Stimulated activated CD8-positive, alpha-beta memory T cell treated with anti-CD3 and anti-CD28 coated beads, Interleukin-4, amount 100 ng/mL, for 24 hours (primary cell): ENCODE measurements around the gene HSP90AB1.

Experiments
- DNase-seq: peaks from one replicate; pipeline ENCODE4 v3.0.0-alpha.2; 2020; ENCODE audit warnings: low read depth

Gene HSP90AB1

DNA sequence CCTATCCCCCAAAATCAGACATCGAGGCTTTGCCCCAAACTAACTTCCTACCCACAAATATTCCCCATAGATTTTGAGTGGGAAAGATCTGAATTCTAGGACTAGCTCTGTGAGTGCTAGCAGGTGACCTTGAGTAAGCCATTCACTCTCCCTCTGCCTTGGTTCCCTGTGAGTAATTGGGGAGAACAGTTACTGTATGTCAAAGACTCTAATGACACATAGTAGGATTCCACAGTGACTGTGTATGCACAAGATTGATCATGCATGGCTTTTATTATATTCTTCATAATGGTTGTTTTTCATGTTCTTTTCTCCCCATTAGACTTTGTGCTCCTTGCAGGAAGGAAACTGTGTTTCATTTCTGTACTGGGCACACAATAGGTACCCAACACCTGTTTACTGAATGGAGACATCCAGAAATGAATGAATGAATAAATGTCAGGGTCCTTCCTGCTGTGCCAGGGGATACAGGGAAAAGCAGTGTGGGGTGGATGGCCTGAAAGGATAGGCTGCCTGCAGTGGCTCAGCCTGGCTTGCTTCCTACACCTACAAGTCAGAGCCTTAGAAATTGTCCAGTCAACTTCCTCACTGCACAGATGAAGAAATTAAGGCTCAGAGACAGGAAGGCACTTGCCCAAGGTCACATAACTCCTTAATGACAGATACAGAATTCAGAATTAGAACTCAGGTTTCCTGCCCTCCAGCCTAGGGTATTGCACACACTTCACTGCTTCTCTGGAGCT, 22.4 kb downstream of the HSP90AB1 start:
- no peak for DNase-seq

DNA sequence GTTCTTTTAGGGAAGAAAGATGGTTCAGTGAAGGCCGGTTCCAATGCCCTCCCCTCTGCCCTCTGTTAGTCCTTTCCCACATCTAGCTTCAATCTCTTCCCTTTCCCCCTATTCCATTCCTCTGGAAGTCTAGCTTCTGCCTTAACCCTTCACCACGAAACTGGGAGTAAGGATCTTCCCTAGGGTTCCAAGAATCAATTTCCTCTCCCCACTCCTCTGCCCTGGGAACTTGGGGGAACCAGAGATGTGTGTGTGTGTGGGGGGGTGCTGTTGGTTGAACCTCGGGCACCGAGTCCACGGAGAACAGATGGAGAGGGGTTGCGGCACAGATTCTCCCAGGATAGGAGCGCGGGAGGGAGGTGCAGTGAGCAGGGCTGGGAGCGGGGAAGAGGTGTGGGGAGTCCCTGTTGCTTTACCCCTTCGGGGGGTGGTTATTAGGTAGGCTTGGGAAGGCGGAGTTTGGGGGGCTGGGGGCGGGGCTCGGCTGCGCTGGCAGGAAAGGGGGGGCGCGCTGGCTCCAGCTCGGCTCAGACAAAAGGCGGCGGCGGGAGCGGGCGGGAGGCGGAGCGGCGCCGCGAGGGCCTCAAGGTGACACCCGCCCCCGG, 23.1 kb downstream of the HSP90AB1 start, which contains the start of gene TMEM151B:
Gene TMEM151B, plus strand, starts transcription at position 530 of the 605 bp plus-strand sequence. CDS start 293 bp downstream, outside the sequence.
- DNase-seq: no peak

- no peak for DNase-seq
Observed at GRCh38 chr6:44270526-44271405, 23.9 kb downstream of the HSP90AB1 start.

GRCh38 chr6:44271406-44271723, 24.5 kb downstream of the HSP90AB1 start:
- DNase-seq: no peak

GRCh38 chr6:44271914-44272313, 25.0 kb downstream of the HSP90AB1 start:
- DNase-seq: no peak

DNA sequence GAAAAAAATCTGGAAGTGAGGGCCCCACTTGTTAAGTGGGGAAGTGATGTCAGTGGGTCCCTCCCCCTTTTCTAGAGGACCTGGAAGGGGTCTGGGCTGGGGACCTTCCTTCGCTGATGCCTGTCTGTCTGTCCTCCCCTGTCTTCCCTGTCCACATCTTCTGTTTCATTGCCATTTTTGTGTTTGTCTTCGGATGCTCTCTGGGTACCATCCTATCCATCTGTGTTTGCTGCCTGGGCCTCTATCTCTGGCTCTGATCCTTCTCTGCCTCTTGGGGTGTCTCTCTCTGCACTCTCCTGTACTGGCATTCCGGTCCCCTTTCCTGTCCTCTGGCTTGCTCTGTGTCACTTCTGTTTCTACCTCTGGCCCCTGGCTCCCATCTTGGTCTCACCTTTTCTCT, 25.6 kb downstream of the HSP90AB1 start:
- no peak for DNase-seq

- no peak for DNase-seq
Observed at GRCh38 chr6:44272999-44273566, 26.2 kb downstream of the HSP90AB1 start.

- no peak for DNase-seq
Observed at GRCh38 chr6:44273617-44274016, 26.7 kb downstream of the HSP90AB1 start.

DNA sequence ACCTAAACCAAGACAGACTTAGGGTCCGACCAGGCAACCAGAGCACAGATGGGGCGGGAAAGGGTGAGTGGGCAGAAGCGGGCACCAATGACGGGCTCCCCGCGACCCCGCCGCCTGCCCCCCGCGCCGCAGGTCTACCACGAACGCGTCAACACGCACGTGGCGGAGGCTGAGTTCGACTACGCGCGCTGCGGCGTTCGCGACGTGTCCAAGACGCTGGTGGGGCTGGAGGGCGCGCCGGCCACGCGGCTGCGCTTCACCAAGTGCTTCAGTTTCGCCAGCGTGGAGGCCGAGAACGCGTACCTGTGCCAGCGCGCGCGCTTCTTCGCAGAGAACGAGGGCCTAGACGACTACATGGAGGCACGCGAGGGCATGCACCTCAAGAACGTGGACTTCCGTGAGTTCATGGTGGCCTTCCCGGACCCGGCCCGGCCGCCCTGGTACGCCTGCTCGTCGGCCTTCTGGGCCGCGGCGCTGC, 28.4 kb downstream of the HSP90AB1 start:
- no peak for DNase-seq

DNA sequence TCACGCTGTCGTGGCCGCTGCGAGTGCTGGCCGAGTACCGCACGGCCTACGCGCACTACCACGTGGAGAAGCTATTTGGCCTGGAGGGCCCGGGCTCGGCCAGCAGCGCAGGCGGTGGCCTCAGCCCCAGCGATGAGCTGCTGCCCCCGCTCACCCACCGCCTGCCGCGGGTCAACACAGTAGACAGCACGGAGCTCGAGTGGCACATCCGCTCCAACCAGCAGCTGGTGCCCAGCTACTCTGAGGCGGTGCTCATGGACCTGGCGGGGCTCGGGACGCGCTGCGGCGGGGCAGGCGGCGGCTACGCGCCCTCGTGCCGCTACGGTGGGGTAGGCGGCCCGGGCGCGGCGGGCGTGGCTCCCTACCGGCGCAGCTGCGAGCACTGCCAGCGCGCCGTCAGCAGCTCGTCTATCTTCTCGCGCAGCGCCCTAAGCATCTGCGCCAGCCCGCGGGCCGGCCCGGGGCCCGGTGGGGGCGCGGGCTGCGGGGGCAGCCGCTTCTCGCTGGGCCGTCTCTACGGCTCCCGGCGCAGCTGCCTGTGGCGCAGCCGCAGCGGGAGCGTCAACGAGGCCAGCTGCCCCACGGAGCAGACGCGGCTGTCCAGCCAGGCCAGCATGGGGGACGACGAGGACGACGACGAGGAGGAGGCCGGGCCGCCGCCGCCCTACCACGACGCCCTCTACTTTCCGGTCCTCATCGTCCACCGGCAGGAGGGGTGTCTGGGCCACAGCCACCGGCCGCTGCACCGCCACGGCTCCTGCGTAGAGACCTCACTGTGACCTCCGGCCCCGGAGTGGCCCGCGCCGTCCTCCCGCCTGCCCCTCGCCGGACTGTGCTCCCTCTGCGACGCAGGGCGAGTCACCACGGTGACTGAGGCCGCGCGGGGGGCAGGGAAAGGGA, 29.1 kb downstream of the HSP90AB1 start:
- DNase-seq: no peak

GRCh38 chr6:44276667-44277640, 30.1 kb downstream of the HSP90AB1 start:
- DNase-seq: no peak

DNA sequence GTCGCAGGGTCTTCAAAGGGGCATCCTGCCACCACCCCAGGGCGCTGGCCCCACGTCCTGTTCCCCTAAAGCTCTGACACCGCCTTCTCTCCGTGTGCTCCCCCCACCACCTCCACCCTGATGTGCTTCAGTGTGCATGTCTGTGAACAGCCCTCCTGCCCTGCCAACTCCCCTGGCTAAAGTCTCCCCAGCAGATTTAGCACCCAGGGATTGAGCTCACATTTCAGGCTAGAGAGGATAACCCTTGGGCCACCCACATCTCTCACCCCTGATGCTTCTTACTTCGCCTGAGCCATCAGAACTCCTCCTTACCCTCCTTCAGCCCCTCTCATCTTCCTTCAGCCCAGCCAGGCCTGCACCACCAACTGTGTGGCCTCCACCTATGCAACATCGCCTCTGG, 30.9 kb downstream of the HSP90AB1 start:
- DNase-seq: no peak

DNA sequence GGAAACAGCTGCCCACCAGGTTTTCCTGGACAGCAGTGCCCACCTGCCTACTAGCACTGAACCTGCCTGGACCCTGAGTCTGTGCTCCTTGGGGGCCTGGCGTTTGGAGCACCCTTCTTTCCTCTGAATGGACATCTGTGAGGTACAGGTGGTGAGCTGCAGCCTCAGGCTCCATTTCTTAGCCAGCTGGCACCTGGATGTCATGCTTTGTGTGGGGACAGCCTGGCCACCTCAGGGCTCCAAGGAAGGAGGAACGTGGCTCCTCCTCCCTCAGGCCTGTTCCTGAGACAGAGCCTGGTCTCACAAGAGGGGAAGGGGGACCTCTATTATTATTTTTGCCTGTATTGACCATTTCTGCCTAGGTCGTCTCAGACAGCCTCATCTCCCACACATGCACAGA, 31.4 kb downstream of the HSP90AB1 start:
- no peak for DNase-seq

DNA sequence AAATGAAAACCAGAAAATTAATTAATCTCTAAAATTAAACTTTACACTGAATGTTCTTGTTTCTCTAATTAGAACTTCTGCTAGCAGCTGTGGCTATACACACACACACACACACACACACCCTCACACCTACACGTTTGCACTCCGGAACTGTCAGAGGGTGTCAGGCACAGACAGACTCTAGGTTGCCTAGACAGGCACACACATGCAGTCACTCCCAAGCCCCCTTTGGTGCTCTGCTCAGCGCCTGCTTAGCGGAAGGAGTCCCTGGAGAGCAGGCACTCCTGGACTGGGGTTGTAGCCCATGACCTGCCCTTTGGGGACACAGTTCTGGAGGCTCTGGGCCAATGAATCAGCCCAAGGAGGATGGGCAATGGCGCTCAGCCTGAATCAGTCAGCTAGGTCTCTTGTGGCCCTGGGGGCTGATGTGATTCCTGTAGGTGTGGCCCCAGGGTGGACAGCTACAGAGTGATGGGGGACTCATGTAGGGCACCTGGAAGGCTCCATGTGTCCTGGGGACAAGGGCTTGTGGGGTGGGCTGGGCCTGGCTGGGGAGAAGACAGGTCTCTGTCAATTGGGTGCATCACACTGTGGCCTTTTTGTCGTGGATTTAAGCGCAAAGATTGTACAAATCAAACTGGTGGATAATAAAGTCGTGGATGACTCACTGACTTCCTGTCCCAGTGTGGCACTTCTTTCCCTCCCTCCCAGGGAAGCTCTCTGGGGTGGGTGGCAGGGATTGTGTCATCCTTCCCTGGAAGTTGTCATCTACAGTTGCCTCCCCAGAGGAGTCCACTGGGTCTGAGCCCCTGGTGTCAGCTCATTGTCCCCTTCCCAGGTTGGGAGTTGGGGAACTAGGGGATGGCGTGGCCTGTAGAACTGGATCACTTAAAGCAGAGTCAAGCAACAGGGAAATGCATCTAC, 32.1 kb downstream of the HSP90AB1 start:
- DNase-seq: no peak

DNA sequence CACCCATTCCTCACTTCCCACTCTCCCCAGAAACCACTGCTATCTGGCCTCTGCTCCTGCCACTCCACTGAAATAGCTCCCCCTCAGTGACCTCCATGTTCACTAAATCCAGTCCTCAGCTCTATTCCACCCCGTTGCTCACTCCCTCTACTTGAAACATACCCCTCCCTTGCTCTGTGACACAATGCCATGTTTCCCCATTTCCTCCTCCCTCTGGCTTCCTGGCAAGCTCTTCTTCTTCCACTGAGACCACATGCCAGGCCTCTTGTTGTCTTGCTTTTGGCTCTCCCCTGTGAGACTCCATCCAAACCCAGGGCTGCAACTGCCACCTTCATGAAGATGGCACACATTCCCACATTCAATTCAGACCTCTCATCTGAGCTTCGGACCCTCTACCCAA, 37.2 kb downstream of the HSP90AB1 start:
- no peak for DNase-seq

GRCh38 chr6:44284867-44285266, 38.0 kb downstream of the HSP90AB1 start:
- no peak for DNase-seq

- no peak for DNase-seq
Observed at GRCh38 chr6:44285552-44286284, 38.8 kb downstream of the HSP90AB1 start.

DNA sequence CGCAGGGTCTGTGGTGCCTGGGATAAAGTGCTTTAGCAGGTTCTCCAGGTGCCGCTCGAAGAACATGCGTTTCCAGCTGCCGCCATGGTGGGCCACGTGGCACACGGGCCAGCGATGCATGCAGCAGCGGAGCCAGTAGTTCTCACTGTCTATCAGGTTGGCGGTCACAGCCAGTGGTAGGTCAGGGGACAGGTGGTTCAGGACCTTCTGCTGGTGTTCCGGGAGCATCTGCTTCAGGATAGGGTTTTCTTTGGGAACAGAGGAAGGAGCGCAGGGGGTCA, 39.3 kb downstream of the HSP90AB1 start:
- no peak for DNase-seq

- DNase-seq: no peak
Observed at GRCh38 chr6:44286747-44287146, 39.8 kb downstream of the HSP90AB1 start.
